A549 (cell line): ENCODE measurements around the gene FZD4. TPM values are rescaled to one million over a fixed set of nuclear protein-coding genes. Genes with fewer than 3 reads are reported as not detected.

ENCODE experiments used
- ATAC-seq, 2 experiments: fragments of 200-7000 bp in 1 of 2; fragments of >200 bp in 1 of 2; cut with Nextera tagmentation in 1 of 2; cut with Tn5 transposase in 1 of 2; 3 replicates each; pipeline versions ENCODE4 v1.8.0 to v1.9.1; 2018 to 2020; ENCODE audit warnings: mild to moderate bottlenecking in 1 of 2, moderate library complexity in 1 of 2
- CTCF ChIA-PET: fragments of 300-600 bp; sonication (Branson Sonifier 250); formaldehyde crosslinking; extraction: SDS; loops from one replicate; lab custom pipeline; 2021; ENCODE audit warnings: antibody characterized with exemption, inconsistent platforms; lab: Yijun Ruan, JAX
- POLR2A ChIA-PET: fragments of 350-600 bp; formaldehyde crosslinking; extraction: SDS; loops from one replicate; lab custom pipeline; 2021; ENCODE audit warnings: antibody characterized with exemption, inconsistent platforms; lab: Yijun Ruan, JAX
- DNase-seq, 2 experiments: peaks; one replicate each; pipeline versions ENCODE4 v3.0.0 to v3.0.0-alpha.2; 2011 to 2016; ENCODE audit warnings: low read depth in 1 of 2, low spot score in 1 of 2
- FAIRE-seq: peaks from 2 replicates; lab custom pipeline; 2011; peaks lifted over from hg19 to GRCh38; lab: Jason Lieb, UNC
- H3K27ac ChIP-seq, 2 experiments: fragments of >200 bp; sonication (Bioruptor Twin); formaldehyde crosslinking; 3 replicates each; pipeline ENCODE4 v1.5.1; 2016 to 2017
- H3K4me1 ChIP-seq: fragments of >200 bp; sonication (Bioruptor Twin); formaldehyde crosslinking; 3 replicates; pipeline ENCODE4 v1.6.1; 2016
- H3K4me2 ChIP-seq: fragments of >200 bp; sonication (Bioruptor Twin); formaldehyde crosslinking; 3 replicates; pipeline ENCODE4 v1.6.1; 2016
- H3K4me3 ChIP-seq: fragments of >200 bp; sonication (Bioruptor Twin); formaldehyde crosslinking; 3 replicates; pipeline ENCODE4 v1.5.1; 2016
- H3K9me3 ChIP-seq: fragments of >200 bp; sonication (Bioruptor Twin); formaldehyde crosslinking; 3 replicates; pipeline ENCODE4 v1.6.1; 2016
- CBX2 ChIP-seq: fragments of 200-600 bp; sonication (generic); IDR thresholded peaks from 2 replicates; pipeline ENCODE4 v1.6.1; 2016; ENCODE audit warnings: low read depth, mild to moderate bottlenecking, borderline replicate concordance
- CHD2 ChIP-seq: fragments of 150-350 bp; IDR thresholded peaks from 2 replicates; pipeline ENCODE4 v1.6.1; 2014; ENCODE audit warnings: low read length; ENCODE audit not compliant: partially characterized antibody
- EHMT2 ChIP-seq: fragments of 200-600 bp; sonication (generic); IDR thresholded peaks from 2 replicates; pipeline ENCODE4 v1.6.1; 2016; ENCODE audit warnings: antibody characterized with exemption, low read depth, mild to moderate bottlenecking, moderate library complexity
- FOXS1 ChIP-seq: fragments of 250-450 bp; sonication (Bioruptor Pico); IDR thresholded peaks from 2 replicates; pipeline ENCODE4 v1.5.0; 2020; ENCODE audit warnings: mild to moderate bottlenecking, moderate library complexity
- GATA3 ChIP-seq: IDR thresholded peaks from 2 replicates; pipeline ENCODE4 v1.6.1; 2012; ENCODE audit warnings: borderline replicate concordance
- HOXA7 ChIP-seq: fragments of 250-450 bp; sonication (Bioruptor Pico); IDR thresholded peaks from 2 replicates; pipeline ENCODE4 v1.5.0; 2020; ENCODE audit warnings: mild to moderate bottlenecking, moderate library complexity
- HOXB13 ChIP-seq: fragments of 250-450 bp; sonication (Bioruptor Pico); IDR thresholded peaks from 2 replicates; pipeline ENCODE4 v1.5.0; 2020; ENCODE audit warnings: low read depth, mild to moderate bottlenecking, moderate library complexity
- JUN ChIP-seq, 2 experiments: fragments of >200 bp; sonication (Bioruptor Twin); formaldehyde crosslinking; IDR thresholded peaks; 2 replicates in 1 of 2; 3 replicates in 1 of 2; pipeline ENCODE4 v1.6.1; 2016 to 2017
- KDM1A ChIP-seq: fragments of 200-600 bp; sonication (generic); IDR thresholded peaks from 2 replicates; pipeline ENCODE4 v1.6.1; 2016; ENCODE audit warnings: low read depth, mild to moderate bottlenecking
- MAZ ChIP-seq: fragments of 150-350 bp; IDR thresholded peaks from 2 replicates; pipeline ENCODE4 v1.6.1; 2014; ENCODE audit warnings: antibody characterized with exemption, low read depth, low read length, borderline replicate concordance
- MYC ChIP-seq: IDR thresholded peaks from 2 replicates; pipeline ENCODE4 v1.6.1; 2012; ENCODE audit warnings: mild to moderate bottlenecking, inconsistent platforms, low read length, improper control_type of control experiment, borderline replicate concordance
- NPAS2 ChIP-seq: fragments of 250-450 bp; sonication (Bioruptor Pico); IDR thresholded peaks from 2 replicates; pipeline ENCODE4 v1.8.0; 2022; ENCODE audit warnings: mild to moderate bottlenecking, moderate library complexity, borderline replicate concordance
- PHF8 ChIP-seq: fragments of 200-600 bp; sonication (generic); IDR thresholded peaks from 2 replicates; pipeline ENCODE4 v1.6.1; 2016; ENCODE audit warnings: low read depth, mild to moderate bottlenecking, antibody characterized with exemption, moderate library complexity, borderline replicate concordance
- RAD21 ChIP-seq, 2 experiments: fragments of >200 bp in 1 of 2; sonication (Bioruptor Twin) in 1 of 2; formaldehyde crosslinking in 1 of 2; IDR thresholded peaks in 1 of 2; conservative IDR thresholded peaks in 1 of 2; 2 replicates in 1 of 2; 3 replicates in 1 of 2; pipeline ENCODE4 v1.6.1; 2012 to 2018; ENCODE audit warnings: inconsistent platforms in 1 of 2
- RARB ChIP-seq: fragments of 250-450 bp; sonication (Bioruptor Pico); IDR thresholded peaks from 2 replicates; pipeline ENCODE4 v1.8.0; 2021; ENCODE audit warnings: mild to moderate bottlenecking, moderate library complexity
- RFX5 ChIP-seq: fragments of 450-650 bp; IDR thresholded peaks from 2 replicates; pipeline ENCODE4 v1.7.1; 2014; ENCODE audit warnings: antibody characterized with exemption, mild to moderate bottlenecking, moderate library complexity
- SMC3 ChIP-seq: fragments of >200 bp; sonication (Bioruptor Twin); formaldehyde crosslinking; IDR thresholded peaks from 3 replicates; pipeline ENCODE4 v1.6.1; 2018; ENCODE audit warnings: inconsistent platforms
- TFCP2L1 ChIP-seq: fragments of 250-450 bp; sonication (Bioruptor Pico); IDR thresholded peaks from 2 replicates; pipeline ENCODE4 v1.5.0; 2021; ENCODE audit warnings: mild to moderate bottlenecking
- ZFP36 ChIP-seq: fragments of 450-650 bp; IDR thresholded peaks from 2 replicates; pipeline ENCODE4 v1.6.1; 2014; ENCODE audit warnings: borderline replicate concordance; ENCODE audit not compliant: partially characterized antibody
- WGBS: methylation state at CpG from one replicate; pipeline ENCODE4 v1.1.6; 2017; ENCODE audit errors: missing lambda C conversion rate; 5-methylcytosine and 5-hydroxymethylcytosine counted together
- polyA plus RNA-seq, 4 experiments: library from polyadenylated mRNA; depleted of rRNA in 3 of 4; stranded (reverse); fragments of >200 nt; fragmentation: RNase III in 1 of 4; extraction: RNeasy Plus Mini Kit Qiagen cat#74134 plus additional on column Dnase treatment in 1 of 4; gene quantifications; 2 replicates in 3 of 4; 3 replicates in 1 of 4; pipeline ENCODE4 v1.2.3, GENCODE V29; 2011 to 2017
- TF ChIP-seq, protein P1 (sequence below): fragments of 250-450 bp; sonication (Bioruptor Pico); IDR thresholded peaks from 2 replicates; pipeline ENCODE4 v1.5.0; 2020; ENCODE audit warnings: low read depth, mild to moderate bottlenecking, moderate library complexity
- TF ChIP-seq, protein P2 (sequence below): fragments of >200 bp; sonication (Bioruptor Twin); formaldehyde crosslinking; IDR thresholded peaks from 3 replicates; pipeline ENCODE4 v1.5.1; 2016
- TF ChIP-seq, protein P3 (sequence below): fragments of >200 bp; sonication (Bioruptor Twin); formaldehyde crosslinking; IDR thresholded peaks from 2 replicates; pipeline ENCODE4 v1.6.1; 2016
- TF ChIP-seq, protein P4 (sequence below): fragments of 450-650 bp; IDR thresholded peaks from 2 replicates; pipeline ENCODE4 v1.6.1; 2014; ENCODE audit warnings: antibody characterized with exemption
- TF ChIP-seq, protein P5 (sequence below): IDR thresholded peaks from 2 replicates; pipeline ENCODE4 v1.6.1; 2012

FZD4 gene
- polyA plus RNA-seq, 2 of the 4 experiments (the other 2 are of a cell fraction): 0.67 to 0.90 TPM

DNA sequence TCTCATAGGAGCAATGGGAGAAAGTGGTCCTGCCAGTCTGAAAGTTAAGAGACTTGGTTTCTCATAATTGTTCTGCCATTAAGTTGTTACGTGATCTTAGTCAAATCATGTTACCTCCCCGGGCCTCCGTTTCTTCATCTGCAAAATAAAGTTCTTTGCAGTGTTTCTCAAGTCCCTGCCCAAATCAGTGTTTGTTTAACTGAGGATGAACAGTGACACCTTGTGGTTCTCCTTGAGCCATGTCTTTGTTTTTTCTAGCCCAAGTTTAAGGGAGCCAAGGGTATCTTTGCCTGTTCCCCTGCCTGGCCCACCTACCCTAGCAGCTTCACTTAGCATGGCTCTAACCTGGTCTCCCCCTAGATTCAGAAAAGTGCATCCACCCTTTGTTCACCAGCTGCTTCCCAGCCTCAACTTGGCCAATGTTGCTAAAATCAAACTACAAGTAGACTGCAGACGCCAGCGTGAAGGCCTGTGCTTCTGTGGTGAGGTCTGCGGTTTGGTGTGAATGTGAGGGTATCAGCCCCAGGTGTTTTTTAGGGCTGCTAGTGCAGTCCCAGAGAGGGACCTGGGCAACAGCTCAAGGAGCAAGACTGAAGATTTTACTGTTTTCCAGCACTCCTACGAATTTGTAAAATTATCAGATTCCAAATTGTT is 35.5 kb downstream of the FZD4 start:
- ChIA-PET POLR2A (no interaction called here), CTCF (interaction anchor here (0.6 to 13.4 kb wide), 18 partner anchors 10 to 568 kb away, joined by 3 to 208 read pairs (median 4); partner anchors contain the start of gene FZD4)

DNA sequence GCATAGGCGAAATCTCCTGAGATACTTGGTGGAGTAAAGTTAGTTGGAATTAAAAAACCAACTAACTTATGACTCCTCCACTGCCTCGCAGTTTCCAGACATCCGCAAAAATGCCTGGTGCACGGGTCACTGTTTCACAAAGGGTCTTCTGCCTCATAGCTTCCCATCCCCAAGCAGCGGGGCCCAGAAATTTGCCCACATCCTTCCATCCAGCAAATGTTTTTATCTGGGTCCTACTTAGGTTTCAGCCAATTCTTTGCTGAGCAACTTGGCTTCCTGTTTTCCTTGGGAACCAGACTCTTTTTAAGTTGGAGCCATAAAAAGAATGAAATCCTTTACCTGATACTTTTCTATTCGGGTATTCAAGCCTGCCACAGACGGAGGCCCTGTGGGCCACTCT is 36.2 kb downstream of the FZD4 start:
- Histone ChIP-seq H3K4me3 (no peak overlapping the region), H3K4me1 (peaks cover 22% of the 10 kb centered on the region), H3K9me3 (no peaks in the 10 kb centered on the region), H3K27ac (peak overlapping the region in 1 of 2 experiments; percentile 48; a peak in 3 of 6 replicates), H3K4me2 (0 out of 3 replicates have a peak overlapping the region, but pooled peaks have one; percentile 3)
- CTCF ChIA-PET: interaction anchor here (0.6 to 13.4 kb wide), 19 partner anchors 9 to 752 kb away, joined by 3 to 208 read pairs (median 3); no protein-coding TSS in a partner anchor
- POLR2A ChIA-PET: no interaction called here
- WGBS: 94% methylated on average over 7 of the region's 7 CpGs
- DNase-seq: no peak
- no peak for TF ChIP-seq RFX5
- no peak for TF ChIP-seq CHD2
- no peak for TF ChIP-seq PHF8
- no peak for TF ChIP-seq KDM1A
- TF ChIP-seq, protein P1, sequence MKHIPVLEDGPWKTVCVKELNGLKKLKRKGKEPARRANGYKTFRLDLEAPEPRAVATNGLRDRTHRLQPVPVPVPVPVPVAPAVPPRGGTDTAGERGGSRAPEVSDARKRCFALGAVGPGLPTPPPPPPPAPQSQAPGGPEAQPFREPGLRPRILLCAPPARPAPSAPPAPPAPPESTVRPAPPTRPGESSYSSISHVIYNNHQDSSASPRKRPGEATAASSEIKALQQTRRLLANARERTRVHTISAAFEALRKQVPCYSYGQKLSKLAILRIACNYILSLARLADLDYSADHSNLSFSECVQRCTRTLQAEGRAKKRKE: no peak
- FAIRE-seq: no peak
- peak in 1 of 2 experiments; percentile 35; a peak in 3 of 6 replicates for ATAC-seq

More for the DNA sequence above, 35.5 kb downstream of the FZD4 start:
- peak; percentile 67 for FAIRE-seq
- TF ChIP-seq, protein P2, sequence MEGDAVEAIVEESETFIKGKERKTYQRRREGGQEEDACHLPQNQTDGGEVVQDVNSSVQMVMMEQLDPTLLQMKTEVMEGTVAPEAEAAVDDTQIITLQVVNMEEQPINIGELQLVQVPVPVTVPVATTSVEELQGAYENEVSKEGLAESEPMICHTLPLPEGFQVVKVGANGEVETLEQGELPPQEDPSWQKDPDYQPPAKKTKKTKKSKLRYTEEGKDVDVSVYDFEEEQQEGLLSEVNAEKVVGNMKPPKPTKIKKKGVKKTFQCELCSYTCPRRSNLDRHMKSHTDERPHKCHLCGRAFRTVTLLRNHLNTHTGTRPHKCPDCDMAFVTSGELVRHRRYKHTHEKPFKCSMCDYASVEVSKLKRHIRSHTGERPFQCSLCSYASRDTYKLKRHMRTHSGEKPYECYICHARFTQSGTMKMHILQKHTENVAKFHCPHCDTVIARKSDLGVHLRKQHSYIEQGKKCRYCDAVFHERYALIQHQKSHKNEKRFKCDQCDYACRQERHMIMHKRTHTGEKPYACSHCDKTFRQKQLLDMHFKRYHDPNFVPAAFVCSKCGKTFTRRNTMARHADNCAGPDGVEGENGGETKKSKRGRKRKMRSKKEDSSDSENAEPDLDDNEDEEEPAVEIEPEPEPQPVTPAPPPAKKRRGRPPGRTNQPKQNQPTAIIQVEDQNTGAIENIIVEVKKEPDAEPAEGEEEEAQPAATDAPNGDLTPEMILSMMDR: peak; percentile 87
- no peak for TF ChIP-seq GATA3
- peak; percentile 87 for TF ChIP-seq SMC3
- TF ChIP-seq JUN (IDR thresholded peaks at IDR 0.05): no peak
- peak; percentile 89 to 94 for TF ChIP-seq RAD21 (conservative IDR thresholded peaks at IDR 0.05 in 1 of 2, IDR thresholded peaks at IDR 0.05 in 1 of 2)
- TF ChIP-seq, protein P3, sequence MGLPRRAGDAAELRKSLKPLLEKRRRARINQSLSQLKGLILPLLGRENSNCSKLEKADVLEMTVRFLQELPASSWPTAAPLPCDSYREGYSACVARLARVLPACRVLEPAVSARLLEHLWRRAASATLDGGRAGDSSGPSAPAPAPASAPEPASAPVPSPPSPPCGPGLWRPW: no peak
- TF ChIP-seq NPAS2 (CRISPR knock-in tag): no peak
- no peak for TF ChIP-seq MAZ
- TF ChIP-seq, all 56 proteins: peak for 3
- Histone ChIP-seq H3K9me3 (no peaks in the 10 kb centered on the region), H3K27ac (peak overlapping the region in 1 of 2 experiments; percentile 48; a peak in 3 of 6 replicates), H3K4me2 (0 out of 3 replicates have a peak overlapping the region, but pooled peaks have one; percentile 3), H3K4me1 (peaks cover 22% of the 10 kb centered on the region), H3K4me3 (no peak overlapping the region)
- peak; percentile 86 to 90; a peak in 5 of 6 replicates for ATAC-seq
- WGBS: 48% methylated on average over 7 of the region's 7 CpGs
- DNase-seq: peak; percentile 57 to 74

DNA sequence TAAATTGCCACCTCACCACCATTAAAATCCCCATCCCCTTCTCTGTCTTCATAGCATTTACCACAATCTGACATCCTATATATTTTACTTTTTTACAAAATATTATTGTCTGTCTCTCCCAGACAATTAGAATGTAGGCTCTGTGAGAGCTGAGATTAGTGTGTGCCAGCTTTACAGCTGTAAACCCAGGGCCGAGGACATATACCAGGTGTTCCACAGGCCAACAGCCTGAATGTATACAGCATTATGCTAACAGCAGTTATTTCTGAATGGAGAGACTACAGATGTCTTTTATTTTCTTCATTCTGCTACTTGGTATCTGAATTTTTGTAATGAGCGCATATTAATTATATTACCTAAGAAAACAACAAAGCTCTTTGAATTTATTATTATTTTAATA is 36.7 kb downstream of the FZD4 start:
- ATAC-seq: no peak
- CTCF ChIA-PET: interaction anchor here (0.6 to 13.4 kb wide), 20 partner anchors 9 to 751 kb away, joined by 3 to 208 read pairs (median 3); no protein-coding TSS in a partner anchor
- peak; percentile 13 for FAIRE-seq
- peaks cover 22% of the 10 kb centered on the region for H3K4me1 ChIP-seq
- TF ChIP-seq HOXB13 (CRISPR knock-in tag) (no peak), RFX5 (no peak), MAZ (no peak), FOXS1 (CRISPR knock-in tag) (no peak), CBX2 (no peak), HOXA7 (CRISPR knock-in tag) (no peak), RARB (CRISPR knock-in tag) (no peak), EHMT2 (no peak), MYC (no peak), TFCP2L1 (CRISPR knock-in tag) (no peak), ZFP36 (no peak)
- TF ChIP-seq, protein P3: no peak
- TF ChIP-seq, protein P4, sequence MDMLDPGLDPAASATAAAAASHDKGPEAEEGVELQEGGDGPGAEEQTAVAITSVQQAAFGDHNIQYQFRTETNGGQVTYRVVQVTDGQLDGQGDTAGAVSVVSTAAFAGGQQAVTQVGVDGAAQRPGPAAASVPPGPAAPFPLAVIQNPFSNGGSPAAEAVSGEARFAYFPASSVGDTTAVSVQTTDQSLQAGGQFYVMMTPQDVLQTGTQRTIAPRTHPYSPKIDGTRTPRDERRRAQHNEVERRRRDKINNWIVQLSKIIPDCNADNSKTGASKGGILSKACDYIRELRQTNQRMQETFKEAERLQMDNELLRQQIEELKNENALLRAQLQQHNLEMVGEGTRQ: no peak
- TF ChIP-seq, protein P5, sequence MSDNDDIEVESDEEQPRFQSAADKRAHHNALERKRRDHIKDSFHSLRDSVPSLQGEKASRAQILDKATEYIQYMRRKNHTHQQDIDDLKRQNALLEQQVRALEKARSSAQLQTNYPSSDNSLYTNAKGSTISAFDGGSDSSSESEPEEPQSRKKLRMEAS: no peak
- TF ChIP-seq, all 56 proteins: peak for 0
- Histone ChIP-seq H3K4me2 (no peak overlapping the region), H3K27ac (no peak overlapping the region; a peak in 1 of 6 replicates), H3K4me3 (no peak overlapping the region), H3K9me3 (no peaks in the 10 kb centered on the region)
- WGBS: 87% methylated on average over 2 of the region's 2 CpGs
- no peak for DNase-seq
- POLR2A ChIA-PET: no interaction called here
